GM19025 (cell line): ENCODE results near the gene CAMK2B.

Experiments used
- ATAC-seq: cut with Tn5 transposase; IDR thresholded peaks from one replicate; pipeline ENCODE4 v1.9.1; 2021; ENCODE audit warnings: mild to moderate bottlenecking, low read depth, moderate library complexity; ENCODE audit not compliant: unreplicated experiment

The CAMK2B gene

GRCh38 chr7:44325201-44325671 lies at the start of gene CAMK2B:
TSS of gene CAMK2B (minus strand) at chr7:44325594. CDS start at chr7:44325421, 173 bp downstream.
- ATAC-seq = no peak

GRCh38 chr7:44374007-44374763 lies 48.8 kb upstream of the CAMK2B start:
- ATAC-seq = no peak

- no peak for ATAC-seq
Observed at GRCh38 chr7:44373418-44373740, 48.0 kb upstream of the CAMK2B start.

GRCh38 chr7:44372560-44373417 lies 47.4 kb upstream of the CAMK2B start:
- ATAC-seq = no peak

GRCh38 chr7:44368885-44369284 lies 43.5 kb upstream of the CAMK2B start:
- ATAC-seq = no peak

- no peak for ATAC-seq
Observed at GRCh38 chr7:44368455-44368854, 43.1 kb upstream of the CAMK2B start.

- ATAC-seq = no peak
Observed at GRCh38 chr7:44367475-44368043, 42.2 kb upstream of the CAMK2B start.

GRCh38 chr7:44366986-44367385 lies 41.6 kb upstream of the CAMK2B start:
- ATAC-seq = no peak

GRCh38 chr7:44353668-44354067 lies 28.3 kb upstream of the CAMK2B start:
- no peak for ATAC-seq

GRCh38 chr7:44348851-44349781 lies 23.7 kb upstream of the CAMK2B start:
- ATAC-seq = no peak

GRCh38 chr7:44348300-44348699 lies 22.9 kb upstream of the CAMK2B start:
- no peak for ATAC-seq

- ATAC-seq = no peak
Observed at GRCh38 chr7:44347546-44348114, 22.2 kb upstream of the CAMK2B start.

GRCh38 chr7:44346063-44346462 lies 20.7 kb upstream of the CAMK2B start:
- no peak for ATAC-seq

- no peak for ATAC-seq
Observed at GRCh38 chr7:44341401-44341800, 16.0 kb upstream of the CAMK2B start.

- ATAC-seq = no peak
Observed at GRCh38 chr7:44338600-44338999, 13.2 kb upstream of the CAMK2B start.

- ATAC-seq = no peak
Observed at GRCh38 chr7:44336491-44336890, 11.1 kb upstream of the CAMK2B start.

GRCh38 chr7:44335184-44335583 lies 9.8 kb upstream of the CAMK2B start:
- ATAC-seq = no peak

GRCh38 chr7:44334734-44335097 lies 9.3 kb upstream of the CAMK2B start:
- no peak for ATAC-seq

- no peak for ATAC-seq
Observed at GRCh38 chr7:44333911-44334733, 8.7 kb upstream of the CAMK2B start.
